ENCODE results near the gene WDR87.

DNA sequence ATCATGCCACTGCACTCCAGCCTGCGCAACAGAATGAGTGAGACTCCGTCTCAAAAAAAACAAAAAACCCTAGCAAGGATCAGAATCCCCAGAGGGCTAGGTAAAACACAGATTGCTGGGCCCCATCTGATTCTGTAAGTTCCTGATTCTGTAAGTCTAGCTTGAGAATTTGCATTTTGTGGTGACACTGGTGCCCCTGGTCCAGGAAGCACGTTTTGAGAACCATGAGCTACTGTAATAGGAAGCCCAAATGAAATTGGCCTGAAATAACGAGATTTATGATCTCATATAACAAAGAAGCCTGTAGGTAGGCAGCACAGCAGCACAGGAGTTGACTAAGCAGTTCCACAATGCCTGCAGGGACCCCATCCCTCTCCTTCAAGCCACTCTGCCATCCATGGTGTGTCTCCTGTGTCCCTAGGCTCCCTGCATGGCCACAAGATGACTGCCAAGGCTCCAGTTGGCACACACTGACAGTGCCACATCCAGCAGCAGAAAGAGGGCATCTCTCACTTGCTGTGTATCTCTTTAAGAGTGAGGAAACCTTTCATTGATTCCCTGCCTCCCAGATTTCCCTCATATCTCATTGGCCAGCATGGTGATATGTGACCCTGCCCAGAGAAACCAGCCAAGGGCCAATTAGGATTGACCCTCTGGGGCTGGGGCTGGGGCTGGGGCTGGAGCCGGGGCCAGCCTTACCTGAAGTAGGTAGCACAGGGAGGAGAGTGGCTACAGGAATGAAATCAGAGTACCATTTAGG lies 22.3 kb upstream of the WDR87 start:
- TF ChIP-seq, protein P1, sequence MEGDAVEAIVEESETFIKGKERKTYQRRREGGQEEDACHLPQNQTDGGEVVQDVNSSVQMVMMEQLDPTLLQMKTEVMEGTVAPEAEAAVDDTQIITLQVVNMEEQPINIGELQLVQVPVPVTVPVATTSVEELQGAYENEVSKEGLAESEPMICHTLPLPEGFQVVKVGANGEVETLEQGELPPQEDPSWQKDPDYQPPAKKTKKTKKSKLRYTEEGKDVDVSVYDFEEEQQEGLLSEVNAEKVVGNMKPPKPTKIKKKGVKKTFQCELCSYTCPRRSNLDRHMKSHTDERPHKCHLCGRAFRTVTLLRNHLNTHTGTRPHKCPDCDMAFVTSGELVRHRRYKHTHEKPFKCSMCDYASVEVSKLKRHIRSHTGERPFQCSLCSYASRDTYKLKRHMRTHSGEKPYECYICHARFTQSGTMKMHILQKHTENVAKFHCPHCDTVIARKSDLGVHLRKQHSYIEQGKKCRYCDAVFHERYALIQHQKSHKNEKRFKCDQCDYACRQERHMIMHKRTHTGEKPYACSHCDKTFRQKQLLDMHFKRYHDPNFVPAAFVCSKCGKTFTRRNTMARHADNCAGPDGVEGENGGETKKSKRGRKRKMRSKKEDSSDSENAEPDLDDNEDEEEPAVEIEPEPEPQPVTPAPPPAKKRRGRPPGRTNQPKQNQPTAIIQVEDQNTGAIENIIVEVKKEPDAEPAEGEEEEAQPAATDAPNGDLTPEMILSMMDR (IDR thresholded peaks at IDR 0.05), result no peak
- TF ChIP-seq, protein P2, sequence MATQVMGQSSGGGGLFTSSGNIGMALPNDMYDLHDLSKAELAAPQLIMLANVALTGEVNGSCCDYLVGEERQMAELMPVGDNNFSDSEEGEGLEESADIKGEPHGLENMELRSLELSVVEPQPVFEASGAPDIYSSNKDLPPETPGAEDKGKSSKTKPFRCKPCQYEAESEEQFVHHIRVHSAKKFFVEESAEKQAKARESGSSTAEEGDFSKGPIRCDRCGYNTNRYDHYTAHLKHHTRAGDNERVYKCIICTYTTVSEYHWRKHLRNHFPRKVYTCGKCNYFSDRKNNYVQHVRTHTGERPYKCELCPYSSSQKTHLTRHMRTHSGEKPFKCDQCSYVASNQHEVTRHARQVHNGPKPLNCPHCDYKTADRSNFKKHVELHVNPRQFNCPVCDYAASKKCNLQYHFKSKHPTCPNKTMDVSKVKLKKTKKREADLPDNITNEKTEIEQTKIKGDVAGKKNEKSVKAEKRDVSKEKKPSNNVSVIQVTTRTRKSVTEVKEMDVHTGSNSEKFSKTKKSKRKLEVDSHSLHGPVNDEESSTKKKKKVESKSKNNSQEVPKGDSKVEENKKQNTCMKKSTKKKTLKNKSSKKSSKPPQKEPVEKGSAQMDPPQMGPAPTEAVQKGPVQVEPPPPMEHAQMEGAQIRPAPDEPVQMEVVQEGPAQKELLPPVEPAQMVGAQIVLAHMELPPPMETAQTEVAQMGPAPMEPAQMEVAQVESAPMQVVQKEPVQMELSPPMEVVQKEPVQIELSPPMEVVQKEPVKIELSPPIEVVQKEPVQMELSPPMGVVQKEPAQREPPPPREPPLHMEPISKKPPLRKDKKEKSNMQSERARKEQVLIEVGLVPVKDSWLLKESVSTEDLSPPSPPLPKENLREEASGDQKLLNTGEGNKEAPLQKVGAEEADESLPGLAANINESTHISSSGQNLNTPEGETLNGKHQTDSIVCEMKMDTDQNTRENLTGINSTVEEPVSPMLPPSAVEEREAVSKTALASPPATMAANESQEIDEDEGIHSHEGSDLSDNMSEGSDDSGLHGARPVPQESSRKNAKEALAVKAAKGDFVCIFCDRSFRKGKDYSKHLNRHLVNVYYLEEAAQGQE (IDR thresholded peaks at IDR 0.05; ENCODE audit: insufficient read depth in 1 of 2, low read depth in 2 of 2, low read length in 1 of 2), result no peak
- TF ChIP-seq TCF7L2 (IDR thresholded peaks at IDR 0.05; ENCODE audit: low read depth, low read length), result no peak
- no peak for TF ChIP-seq POLR2AphosphoS5 (IDR thresholded peaks at IDR 0.05; ENCODE audit: low read depth, low read length)
